GM18517 (cell line): ENCODE results near the gene CCL3.
"Not testable (repeated sequence)": the region's sequence is repeated elsewhere in the genome, so short reads cannot be mapped to it uniquely, and the experiment has no call there.

Experiments used
- ATAC-seq: cut with Tn5 transposase; IDR thresholded peaks from one replicate; pipeline ENCODE4 v1.9.1; 2021; ENCODE audit warnings: mild to moderate bottlenecking, moderate library complexity; ENCODE audit not compliant: unreplicated experiment

Gene CCL3

GRCh38 chr17:36089888-36090836 lies at the start of gene CCL3:
TSS of gene CCL3 (minus strand) at chr17:36090143. CDS start at chr17:36090058, 85 bp downstream.
- peak; percentile 66 for ATAC-seq

DNA sequence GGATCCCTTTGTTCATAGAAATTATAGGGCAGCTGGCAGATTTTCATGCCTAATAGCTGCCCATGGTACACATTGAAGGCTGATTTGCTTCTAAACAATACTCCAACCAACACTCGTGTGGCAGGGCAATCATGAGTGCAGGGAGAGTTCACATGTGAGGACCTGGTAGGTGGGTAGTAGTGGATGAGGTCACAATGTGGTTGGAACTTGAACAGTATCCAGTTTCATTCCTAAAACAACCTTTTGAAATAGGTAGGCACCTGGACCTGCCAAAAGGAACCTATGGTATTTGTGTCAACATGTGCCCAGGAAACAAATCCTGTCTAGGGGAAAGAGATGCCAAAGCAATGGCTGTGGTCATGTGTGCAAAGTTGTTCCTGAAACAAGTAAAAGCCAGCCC lies 46.5 kb upstream of the CCL3 start:
- ATAC-seq: no peak

DNA sequence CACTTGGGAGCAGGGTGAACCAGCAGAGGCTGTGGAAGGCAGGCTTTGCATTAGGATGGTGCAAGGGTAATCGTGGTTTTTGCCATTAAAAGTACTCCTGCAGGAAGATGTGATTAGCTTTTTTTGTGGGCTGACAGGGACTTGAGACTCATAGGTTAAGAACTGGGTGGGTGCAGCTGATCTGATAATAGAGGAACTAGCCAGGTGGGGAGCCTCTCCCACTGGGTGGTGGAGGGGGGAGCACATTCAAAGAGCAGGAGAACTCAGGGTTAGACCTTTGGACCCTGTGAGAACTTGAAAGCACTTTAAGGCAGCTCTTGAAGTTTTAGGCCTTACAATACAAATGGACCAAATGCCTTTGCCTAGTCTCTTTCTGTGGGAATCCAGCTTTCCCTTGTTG lies 46.1 kb upstream of the CCL3 start:
- ATAC-seq: no peak

GRCh38 chr17:36135465-36135864 lies 45.5 kb upstream of the CCL3 start:
- ATAC-seq: no peak

- ATAC-seq: no peak
Measured at GRCh38 chr17:36133602-36134236, 43.8 kb upstream of the CCL3 start.

DNA sequence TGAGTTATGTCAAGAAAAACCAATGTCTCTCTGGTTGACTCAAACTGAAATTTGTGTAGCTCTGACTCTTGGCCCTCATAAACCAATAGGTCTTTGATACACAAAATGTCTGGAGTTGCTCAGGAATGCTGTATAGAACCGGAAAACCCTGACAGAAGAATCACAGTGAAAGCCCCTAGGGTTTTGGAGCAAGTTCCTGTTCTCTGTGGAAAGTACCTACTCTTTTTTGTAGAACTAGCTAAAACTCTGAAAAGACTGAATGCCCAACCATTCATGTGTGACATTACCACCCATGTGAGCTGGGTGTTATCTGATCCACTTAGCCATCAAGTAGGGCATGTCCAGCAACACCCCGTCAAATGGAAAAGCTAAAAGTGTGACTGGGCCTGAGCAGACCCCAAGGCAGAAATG lies 42.5 kb upstream of the CCL3 start:
- no peak for ATAC-seq

DNA sequence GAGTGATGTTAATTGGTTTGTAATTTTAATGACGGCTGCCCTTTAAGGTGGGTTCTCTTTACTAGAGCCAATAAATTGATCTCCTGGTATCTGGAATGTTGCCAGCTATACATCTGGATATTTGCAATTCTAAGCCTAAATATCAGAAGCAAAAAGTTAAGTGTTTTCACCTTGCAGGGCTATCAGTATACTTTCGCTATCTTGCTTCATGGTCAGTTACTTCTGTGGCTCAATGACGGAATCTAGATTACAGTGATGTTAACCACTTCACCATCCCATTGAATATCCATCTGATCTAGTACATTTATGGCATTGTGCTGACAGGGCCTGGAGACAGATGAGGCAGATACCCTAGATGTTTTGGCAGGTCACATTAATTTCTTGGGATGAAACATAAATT lies 42.0 kb upstream of the CCL3 start:
- no peak for ATAC-seq

DNA sequence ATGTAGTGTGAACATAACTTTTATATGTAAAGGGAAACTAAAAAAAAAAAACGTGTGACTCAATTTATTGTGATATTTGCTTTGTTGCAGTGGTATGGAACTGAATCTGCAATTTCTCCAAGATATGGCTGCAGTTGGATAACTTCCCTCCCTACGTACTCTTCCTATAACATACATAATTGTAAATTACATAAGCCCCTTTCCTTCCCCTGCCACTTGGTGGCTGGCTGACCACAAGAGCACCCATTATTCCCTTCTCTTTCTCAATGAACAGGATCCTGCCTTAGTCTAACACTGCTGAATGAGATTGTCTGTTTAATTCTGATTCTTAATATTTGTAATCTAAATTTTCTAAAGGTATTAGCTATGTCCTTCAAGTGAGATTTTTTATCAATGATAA lies 41.5 kb upstream of the CCL3 start:
- no peak for ATAC-seq

DNA sequence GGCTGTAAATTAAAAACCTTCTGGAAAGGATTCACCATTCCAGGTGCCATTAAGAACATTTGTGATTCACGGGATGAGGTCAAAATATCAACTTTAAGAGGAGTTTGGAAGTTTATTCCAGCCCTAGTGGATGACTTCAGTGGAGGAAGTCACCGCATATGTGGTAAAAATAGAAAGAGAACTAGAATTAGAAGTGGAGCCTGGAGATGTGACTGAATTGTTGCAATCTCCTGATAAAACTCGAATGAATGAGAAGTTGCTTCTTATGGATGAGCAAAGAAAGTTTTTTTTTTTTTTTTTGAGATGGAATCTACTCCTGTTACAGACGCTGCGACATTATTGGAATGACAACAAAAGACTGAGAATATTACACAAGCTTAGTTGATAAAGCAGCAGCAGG lies 40.4 kb upstream of the CCL3 start:
- ATAC-seq: no peak

DNA sequence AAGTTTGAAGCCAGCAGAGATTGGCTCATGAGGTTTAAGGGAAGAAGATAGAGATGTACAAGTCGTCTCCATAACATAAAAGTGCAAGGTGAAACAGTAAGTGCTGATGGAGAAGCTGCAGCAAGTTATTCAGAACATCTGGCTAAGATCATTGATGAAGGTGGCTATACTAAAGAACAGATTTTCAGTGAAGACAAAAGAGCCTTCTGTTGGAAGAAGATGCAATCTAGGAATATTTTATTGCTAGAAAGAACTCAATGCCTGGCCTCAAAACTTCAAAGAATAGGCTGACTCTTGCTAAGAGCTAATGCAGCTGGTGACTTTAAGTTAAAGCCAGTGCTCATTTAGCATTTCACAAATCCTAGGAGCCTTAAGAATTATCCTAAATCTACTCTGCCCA lies 39.7 kb upstream of the CCL3 start:
- no peak for ATAC-seq

- no peak for ATAC-seq
Measured at GRCh38 chr17:36128411-36128978, 38.6 kb upstream of the CCL3 start.

GRCh38 chr17:36127911-36128310 lies 38.0 kb upstream of the CCL3 start:
- no peak for ATAC-seq

DNA sequence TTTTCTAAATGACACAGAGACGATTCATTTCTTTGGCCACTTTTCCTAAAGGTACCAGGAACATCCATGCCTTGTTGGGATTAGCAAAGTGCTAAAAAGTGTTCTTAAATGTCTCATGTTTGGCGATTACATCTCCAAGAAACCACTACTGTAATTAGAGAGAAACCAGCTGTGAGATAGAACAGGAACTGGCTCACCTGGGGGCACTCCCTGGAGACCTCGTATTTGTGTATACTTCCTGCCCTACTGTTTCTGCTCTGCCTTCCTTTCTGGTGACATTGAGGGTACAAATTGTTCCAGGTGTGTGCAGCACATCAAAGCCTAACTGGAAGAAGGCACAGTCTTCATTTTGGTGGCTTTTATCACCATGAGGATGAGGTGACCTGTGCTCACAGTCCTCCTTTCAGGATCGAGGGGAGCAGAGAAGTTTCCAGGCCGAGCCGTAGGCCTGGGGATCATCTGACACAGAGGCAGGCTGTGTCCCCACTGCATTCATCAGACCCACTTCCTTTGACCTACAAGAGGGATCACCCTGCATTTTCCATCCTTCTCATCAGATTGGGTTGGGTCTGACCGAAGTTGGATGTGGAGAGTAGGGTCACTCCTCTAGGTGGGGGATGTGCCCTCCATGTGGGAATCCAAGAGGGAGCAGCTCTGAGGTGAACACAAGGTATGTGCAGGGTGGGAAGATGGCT lies 37.4 kb upstream of the CCL3 start:
- ATAC-seq: peak; percentile 49

DNA sequence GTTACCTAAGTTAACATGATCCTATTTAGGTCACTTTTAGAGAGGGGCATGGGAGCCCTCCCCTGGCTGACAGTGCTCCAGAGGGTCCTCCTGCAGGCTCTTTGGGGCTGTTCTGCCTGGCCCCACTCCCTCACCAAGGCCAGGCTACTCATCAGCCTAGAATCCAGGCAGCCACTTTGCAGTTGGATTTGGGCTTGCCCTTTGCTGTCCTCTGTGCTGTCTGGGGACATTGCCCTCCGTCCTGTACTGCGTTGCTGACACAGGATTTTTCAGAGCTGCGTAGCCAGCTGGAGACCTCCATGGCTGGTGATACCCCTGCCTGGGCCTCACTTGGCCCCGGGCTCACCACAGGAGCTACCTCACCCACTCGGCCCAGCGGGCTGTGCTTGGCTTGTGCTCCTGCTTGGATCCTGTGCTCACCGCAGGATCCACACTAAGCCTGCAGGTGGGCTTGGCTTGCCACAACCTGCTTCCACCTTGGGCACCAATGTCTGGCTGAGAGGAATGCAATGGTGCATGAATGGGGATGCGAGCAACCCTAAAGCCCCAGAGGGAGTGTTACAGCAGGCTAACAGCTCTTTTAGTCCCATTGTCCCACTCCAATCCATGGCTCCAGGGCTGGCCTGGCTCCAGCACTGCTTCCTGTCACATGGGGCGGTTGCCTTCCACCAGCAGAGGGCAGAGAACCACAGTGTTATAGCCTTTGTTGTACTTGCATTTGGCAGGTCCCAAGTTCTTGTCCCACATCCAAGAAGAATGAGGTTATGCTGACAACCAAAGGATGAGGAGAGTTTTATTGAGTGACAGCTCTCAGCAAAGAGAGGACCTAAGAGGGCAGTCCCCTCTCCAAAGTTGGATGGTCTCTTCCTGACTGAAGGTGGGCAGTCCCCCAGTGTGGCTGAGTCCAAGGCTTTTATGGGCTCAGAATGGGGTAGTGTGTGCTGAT lies 35.2 kb upstream of the CCL3 start:
- ATAC-seq: no peak

GRCh38 chr17:36123431-36123830 lies 33.5 kb upstream of the CCL3 start:
- ATAC-seq: no peak

DNA sequence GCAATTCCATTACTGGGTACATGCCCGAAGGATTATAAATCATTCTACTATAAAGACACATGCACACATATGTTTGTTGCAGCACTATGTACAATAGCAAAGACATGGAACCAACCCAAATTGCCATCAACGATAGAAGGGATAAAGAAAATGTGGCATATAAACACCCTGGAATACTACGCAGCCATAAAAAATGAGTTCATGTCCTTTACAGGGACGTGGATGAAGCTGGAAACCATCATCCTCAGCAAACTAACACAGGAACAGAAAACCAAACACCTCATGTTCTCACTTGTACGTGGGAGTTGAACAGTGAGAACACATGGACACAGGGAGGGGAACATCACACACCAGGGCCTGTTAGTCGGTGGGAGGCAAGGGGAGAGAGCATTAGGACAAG lies 31.2 kb upstream of the CCL3 start:
- ATAC-seq: not testable (repeated sequence)

- no peak for ATAC-seq
Measured at GRCh38 chr17:36120221-36120620, 30.3 kb upstream of the CCL3 start.

- no peak for ATAC-seq
Measured at GRCh38 chr17:36118477-36119353, 28.8 kb upstream of the CCL3 start.
